ENCODE data around the gene RERE.

The RERE gene

DNA sequence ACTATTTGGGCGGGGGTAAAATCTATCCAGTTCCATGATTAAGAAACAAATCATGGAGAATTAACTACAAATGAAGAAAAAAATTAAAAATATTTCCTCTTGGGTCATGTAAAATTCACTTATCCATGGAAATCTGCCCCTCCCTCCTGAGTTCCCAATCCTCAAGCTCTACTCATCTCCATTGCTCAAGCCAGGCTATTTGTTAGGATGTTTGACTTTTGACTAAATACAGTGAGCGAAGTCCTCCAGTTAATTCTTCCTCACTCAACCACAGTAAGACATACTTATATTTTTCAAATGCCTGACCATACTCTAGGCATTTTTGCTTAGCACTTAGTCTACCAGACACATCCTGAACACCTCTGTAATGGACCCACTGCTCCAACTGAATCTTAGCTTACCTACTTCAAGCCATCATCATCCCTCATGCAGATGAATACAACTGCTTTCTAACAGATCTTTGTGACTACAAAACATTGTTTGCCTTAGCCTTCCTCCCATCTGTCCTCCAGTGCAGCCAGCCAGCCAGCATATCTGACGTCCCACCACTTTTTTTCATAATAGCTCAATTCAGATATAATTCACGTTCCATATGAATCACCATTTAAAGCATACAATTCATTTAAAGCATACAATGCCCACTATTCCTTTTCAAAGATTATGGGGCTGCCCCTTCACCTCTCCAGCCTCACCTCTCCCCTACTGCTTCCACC is 154.2 kb downstream of the RERE start:
- no peak for DNase-seq

DNA sequence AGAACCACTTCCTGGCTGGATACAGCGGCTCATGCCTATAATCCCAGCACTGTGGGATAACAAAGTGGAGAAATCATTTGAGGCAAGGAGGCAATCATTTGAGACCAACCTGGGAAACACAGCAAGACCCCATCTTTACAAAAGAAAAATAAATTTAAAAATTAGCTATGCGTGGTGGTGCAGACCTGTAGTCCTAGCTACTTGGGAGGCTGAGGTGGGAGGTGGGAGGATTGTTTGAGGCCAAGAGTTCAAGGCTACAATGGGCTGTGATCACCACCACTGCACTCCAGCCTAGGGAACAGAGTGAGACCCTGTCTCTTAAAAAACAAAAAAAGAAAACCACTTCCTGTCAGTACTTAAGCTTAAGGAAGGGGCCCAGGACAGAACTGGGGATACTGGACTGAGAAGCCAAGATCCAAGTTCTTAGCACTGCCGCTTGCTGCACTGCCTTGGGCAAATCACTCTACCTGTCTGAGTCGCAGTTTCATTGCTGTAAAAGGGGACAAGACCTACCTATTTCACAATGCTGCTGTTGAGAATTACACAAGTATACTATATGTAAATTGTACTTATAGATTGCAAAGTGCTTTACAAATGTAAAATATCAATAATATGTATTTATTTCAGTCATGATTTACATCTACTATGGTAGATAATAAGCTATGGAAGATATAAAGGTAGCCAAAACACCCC is 154.9 kb downstream of the RERE start:
- DNase-seq: peak; percentile 18

DNA sequence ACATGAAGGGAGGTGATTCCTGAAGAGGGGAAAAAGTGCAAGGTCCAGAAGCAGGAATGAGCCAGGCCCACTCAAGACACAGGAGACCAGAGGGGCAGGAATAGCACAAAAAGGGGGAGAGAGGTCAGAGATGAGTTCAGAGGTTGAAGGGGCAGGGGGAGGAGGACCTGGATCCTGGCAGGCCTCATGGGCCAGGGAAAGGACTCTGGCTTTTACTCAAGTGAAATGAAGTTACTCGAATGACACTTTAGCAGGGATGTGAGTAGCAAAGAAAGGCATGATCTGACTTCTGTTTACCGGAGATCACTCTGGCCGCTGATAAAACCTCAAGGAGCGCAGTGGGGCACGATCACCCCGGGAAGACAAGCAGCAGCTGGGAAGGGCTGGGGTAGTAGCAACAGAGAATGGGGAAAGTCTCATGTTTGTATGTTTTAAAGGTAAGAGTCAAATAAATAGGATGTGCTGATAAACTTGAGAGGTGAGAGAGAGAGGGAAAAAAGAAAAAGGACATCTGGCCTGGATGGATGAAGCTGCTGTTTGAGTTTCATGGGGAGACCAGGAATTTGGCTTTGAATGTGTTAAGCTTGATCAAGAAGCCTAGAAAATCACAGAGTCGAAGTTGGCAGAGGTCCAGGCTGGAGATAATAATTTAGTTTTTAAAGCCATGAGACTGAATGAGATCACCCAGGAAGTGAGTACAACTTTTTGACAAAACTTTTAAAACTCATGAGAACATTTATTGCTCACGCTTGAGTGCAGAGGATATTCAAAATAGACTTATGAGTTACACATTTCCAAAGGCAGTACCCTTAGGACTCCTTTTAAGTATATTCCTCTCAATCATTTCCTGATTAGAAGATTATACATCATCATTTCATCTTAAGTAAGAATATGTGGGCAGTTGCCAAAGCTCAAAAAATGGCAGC is 156.0 kb downstream of the RERE start:
- DNase-seq: no peak

DNA sequence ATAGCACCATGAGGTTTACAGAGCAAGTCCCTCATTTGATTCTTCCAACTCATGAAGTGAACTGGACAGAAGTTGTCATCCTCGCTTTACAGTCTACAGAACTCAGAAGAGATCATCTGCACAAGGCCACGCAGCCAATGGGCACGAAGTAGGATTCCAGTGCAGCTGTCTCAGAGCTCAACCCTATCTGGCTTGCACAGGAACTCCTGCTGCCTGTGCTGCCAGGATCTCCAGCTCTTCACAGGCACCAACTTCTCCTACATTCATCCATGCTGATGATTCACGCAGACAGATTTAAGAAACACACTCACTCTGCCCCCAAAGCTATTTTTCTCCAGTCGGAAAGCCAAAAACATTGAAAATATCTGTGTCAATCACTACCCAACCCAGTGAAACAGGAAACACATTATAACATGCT is 157.0 kb downstream of the RERE start:
- peak; percentile 61 for DNase-seq

DNA sequence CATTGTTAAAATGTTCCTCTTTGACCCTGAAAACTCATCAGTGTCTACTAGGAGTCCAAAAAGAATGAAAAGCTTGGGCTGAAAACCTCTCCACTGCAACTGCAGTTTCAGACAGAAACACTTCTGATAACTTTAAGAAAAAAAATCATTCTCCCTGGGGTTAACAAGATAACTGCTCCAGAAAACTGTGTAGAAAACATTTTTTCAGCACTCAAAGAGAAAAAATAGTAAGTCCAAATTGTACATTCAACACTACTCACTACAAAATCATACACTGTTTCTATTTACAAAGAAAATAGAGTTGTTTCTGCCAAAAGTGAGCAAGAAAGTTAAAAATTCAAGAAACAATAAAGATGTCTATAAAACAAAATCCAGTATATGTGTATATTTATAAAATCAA is 157.8 kb downstream of the RERE start:
- no peak for DNase-seq

DNA sequence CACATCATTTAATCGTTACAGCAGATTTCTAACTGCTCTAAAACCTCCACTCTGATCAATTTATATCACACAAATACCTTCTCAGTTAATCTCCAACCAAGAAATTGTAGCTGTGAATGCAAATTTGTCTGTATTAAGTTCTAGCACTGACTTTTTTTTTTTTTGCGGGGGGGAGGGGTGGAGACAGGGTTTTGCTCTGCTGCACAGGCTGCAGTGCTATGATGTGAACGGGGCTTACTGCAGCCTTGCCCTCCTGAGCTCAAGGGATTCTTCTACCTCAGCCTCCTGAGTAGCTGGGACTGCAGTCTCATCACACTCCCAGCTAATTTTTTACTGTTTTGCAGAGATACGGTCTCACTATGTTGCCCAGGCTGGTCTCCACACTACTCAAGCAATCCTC is 163.6 kb downstream of the RERE start:
- DNase-seq: no peak

DNA sequence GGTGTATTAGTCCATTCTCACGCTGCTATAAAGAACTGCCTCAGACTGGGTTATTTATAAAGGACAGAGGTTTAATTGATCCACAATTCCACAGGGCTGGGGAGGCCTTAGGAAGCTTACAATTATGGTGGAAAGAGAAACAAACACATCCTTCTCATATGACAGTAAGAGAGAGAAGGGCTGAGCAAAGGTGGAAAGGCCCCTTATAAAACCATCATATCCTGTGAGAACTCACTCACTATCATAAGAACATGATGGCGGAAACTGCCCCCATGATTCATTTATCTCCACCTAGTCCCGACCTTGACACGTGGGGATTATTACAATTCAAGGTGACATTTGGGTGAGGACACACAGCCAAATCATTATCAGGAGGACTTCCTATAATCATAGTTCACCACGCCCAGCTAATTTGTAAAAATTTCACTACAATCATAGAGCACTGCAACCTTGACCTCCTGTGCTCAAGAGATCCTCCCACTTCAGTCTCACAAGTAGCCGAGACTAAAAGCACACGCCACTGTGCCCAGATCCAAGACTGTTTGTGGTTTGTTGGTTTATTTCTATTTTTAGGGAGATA is 164.9 kb downstream of the RERE start:
- peak; percentile 53 for DNase-seq

GRCh38 chr1:8651962-8652361 is 165.5 kb downstream of the RERE start:
- DNase-seq: no peak

DNA sequence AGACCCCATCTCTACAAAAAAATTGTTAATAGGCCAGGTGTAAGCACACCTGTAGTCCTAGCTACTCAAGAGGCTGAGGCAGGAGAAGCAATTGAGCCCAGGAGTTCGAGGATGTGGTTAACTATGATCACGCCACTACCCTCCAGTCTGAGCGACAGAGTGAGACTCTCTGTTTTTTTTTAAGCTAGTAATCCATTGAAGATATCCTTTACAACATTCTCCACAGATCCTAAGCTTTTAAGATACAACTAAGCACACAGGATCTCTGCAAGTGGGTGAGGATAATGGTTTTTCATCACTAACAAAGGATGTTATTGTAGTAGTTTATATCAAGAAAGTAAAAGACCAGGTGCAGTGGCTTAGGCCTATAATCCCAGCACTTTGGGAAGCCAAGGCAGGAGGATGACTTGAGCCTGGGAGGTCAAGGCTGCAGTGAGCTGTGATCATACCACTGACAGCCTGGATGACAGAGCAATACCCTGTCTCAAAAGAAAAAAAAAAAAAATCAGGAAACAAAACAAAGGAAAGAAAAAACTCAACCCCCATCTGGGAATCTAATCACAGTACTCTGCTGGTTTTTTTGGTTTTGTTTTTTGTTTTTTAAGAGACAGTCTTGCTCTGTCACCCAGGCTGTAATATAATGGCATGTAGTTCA is 166.1 kb downstream of the RERE start:
- DNase-seq: no peak

DNA sequence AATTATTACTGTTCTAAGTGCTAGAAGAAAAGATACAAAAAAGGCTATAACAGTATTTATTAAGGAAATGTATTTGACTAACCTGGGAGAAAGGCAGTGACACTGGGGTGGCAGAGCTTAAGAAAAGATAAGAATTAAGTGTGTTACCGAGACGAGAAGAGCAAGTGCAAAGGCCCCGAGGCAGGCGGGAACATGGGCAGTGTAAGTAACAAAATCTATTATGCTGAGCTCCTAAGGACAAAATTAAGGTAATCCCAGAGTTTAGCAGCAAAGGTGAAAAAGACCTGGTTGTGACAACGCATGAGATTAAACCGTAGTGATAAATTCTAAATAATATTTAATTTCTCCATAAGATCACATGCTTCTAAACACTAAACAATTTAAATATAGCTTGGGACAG is 167.6 kb downstream of the RERE start:
- DNase-seq: no peak

DNA sequence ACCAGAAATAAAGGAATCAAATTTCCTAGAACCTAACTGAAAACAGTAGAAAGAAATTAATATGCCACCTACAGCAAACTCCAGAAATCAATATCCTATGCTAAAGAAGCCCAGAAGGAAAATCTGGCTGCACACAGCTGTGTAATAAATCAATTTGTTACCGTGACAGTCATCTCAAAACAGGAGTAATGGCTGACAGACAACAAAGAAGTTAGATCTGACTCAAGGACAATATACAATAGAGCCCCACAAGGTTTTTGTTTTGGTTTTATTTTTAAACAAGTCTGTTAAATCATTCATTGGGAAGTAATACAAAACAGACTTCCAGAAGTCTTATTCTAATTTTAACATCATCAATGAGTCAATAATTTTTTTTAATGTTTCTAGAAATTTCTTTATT is 168.4 kb downstream of the RERE start:
- DNase-seq: no peak

GRCh38 chr1:8646996-8647395 is 170.4 kb downstream of the RERE start:
- no peak for DNase-seq

- DNase-seq: no peak
Measured at GRCh38 chr1:8646189-8646588, 171.3 kb downstream of the RERE start.

GRCh38 chr1:8643542-8644536 is 173.6 kb downstream of the RERE start:
- no peak for DNase-seq

GRCh38 chr1:8642114-8642513 is 175.3 kb downstream of the RERE start:
- no peak for DNase-seq

DNA sequence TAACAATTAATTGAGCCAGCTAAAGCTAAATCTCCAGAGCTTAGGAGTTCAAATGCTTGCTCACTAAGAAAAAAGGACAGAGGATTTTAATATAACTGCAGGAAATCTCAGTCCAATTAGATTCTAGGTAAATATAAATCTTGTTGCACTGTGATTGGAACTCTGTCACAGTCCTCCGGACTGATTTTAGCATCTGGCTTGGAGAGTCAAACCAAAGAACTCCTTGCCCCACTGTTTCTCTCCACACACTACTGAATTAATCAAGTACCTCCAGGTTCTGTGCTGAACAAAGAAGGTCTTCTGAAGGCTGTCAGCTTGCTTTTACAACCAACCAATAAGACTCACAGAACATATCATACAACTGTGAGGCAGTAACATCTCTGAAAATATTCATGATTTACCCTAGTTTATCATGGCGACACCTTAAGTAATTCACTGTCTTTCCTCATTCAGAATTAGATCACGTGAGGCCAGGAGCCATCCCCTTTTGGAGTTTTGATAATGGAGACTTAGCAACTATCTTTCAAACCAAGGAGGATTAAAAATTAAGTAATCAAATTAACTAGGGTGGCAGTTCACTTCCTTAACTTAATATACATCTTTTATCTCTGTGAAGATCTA is 176.0 kb downstream of the RERE start:
- no peak for DNase-seq

GRCh38 chr1:8640950-8641349 is 176.5 kb downstream of the RERE start:
- DNase-seq: no peak

- no peak for DNase-seq
Measured at GRCh38 chr1:8639148-8639547, 178.3 kb downstream of the RERE start.

GRCh38 chr1:8633741-8634501 is 183.5 kb downstream of the RERE start:
- DNase-seq: no peak

DNA sequence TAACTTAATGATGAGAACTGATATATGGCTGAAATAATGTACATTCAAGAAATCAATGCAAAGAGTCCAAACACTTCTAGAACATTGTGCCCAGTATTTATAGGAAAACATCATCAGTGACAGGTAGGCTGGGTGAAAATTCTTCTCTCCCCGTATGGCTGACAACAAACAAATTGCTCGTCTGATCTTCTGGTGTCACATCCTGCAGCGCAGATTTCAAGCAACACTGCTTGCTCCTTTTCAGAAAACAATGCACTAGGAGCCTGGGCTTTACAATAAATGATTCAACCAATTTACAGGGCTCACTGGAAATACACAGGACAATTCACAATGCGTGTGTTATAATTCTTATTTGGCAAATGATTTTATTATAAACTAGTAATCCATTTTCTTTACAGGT is 185.3 kb downstream of the RERE start:
- DNase-seq: no peak
